IMR-90 (cell line): Measurements from ENCODE around the gene CCDC177. TPM values are rescaled to one million over a fixed set of nuclear protein-coding genes. Genes with fewer than 3 reads are reported as not detected.

Experiments
- ATAC-seq: fragments of 200-7000 bp; cut with Tn5 transposase; 2 replicates; pipeline ENCODE4 v1.9.1; 2020; ENCODE audit warnings: low read depth, mild to moderate bottlenecking, moderate library complexity
- BruUV-seq: library from RNA; stranded (reverse); fragments of 400-500 nt; replicated peaks from 2 replicates; lab custom pipeline; 2021; lab: Mats Ljungman, UMichigan
- CTCF ChIA-PET: fragments of 300-600 bp; formaldehyde crosslinking; extraction: SDS; loops from one replicate; lab custom pipeline; 2021; ENCODE audit warnings: antibody characterized with exemption; lab: Yijun Ruan, JAX
- POLR2A ChIA-PET: fragments of 300-600 bp; sonication (Branson Sonifier 250); formaldehyde crosslinking; loops from one replicate; lab custom pipeline; 2022; ENCODE audit warnings: antibody characterized with exemption; ENCODE audit not compliant: unreplicated experiment; lab: Charles Lee
- DNase-seq: peaks from one replicate; pipeline ENCODE4 v3.0.0; 2013
- H2AFZ ChIP-seq: replicated peaks from 2 replicates; pipeline ENCODE3; 2013; ENCODE audit warnings: low read length, mild to moderate bottlenecking; ENCODE audit not compliant: poor library complexity
- H2AK5ac ChIP-seq: 2 replicates; pipeline ENCODE4 v1.6.1; 2013; ENCODE audit warnings: low read depth, low read length, inconsistent platforms
- H2AK9ac ChIP-seq: replicated peaks from 2 replicates; pipeline ENCODE3; 2013; ENCODE audit warnings: mild to moderate bottlenecking, low read depth, low read length, moderate library complexity; ENCODE audit not compliant: poor library complexity
- H2BK120ac ChIP-seq: 2 replicates; pipeline ENCODE4 v1.6.1; 2013; ENCODE audit warnings: low read depth, low read length, inconsistent platforms
- H2BK15ac ChIP-seq: 3 replicates; pipeline ENCODE4 v1.6.1; 2013; ENCODE audit warnings: low read depth, low read length, inconsistent platforms
- H2BK20ac ChIP-seq: 2 replicates; pipeline ENCODE4 v1.6.1; 2013; ENCODE audit warnings: low read depth, mild to moderate bottlenecking, inconsistent platforms, low read length, moderate library complexity
- H2BK5ac ChIP-seq: 2 replicates; pipeline ENCODE4 v1.6.1; 2013; ENCODE audit warnings: mild to moderate bottlenecking, low read depth, low read length, inconsistent platforms; ENCODE audit not compliant: poor library complexity, severe bottlenecking
- H3K14ac ChIP-seq: replicated peaks from 2 replicates; pipeline ENCODE4 v1.6.1; 2013; ENCODE audit warnings: low read depth, low read length, inconsistent platforms
- H3K18ac ChIP-seq: 2 replicates; pipeline ENCODE4 v1.6.1; 2013; ENCODE audit warnings: low read depth, low read length, control low read depth
- H3K23ac ChIP-seq: 2 replicates; pipeline ENCODE4 v1.6.1; 2013; ENCODE audit warnings: low read depth, low read length, inconsistent platforms
- H3K27ac ChIP-seq: 2 replicates; pipeline ENCODE4 v1.5.1; 2013; ENCODE audit warnings: mild to moderate bottlenecking, control low read depth, low read length; ENCODE audit not compliant: insufficient read depth
- H3K27me3 ChIP-seq: 2 replicates; pipeline ENCODE4 v1.6.1; 2013; ENCODE audit warnings: low read length; ENCODE audit not compliant: control insufficient read depth, insufficient read depth
- H3K36me3 ChIP-seq: 2 replicates; pipeline ENCODE4 v1.6.1; 2013; ENCODE audit warnings: low read length, mixed read lengths; ENCODE audit not compliant: control insufficient read depth, insufficient read depth
- H3K4ac ChIP-seq: 2 replicates; pipeline ENCODE4 v1.6.1; 2013; ENCODE audit warnings: low read depth, low read length, inconsistent platforms
- H3K4me1 ChIP-seq: 2 replicates; pipeline ENCODE4 v1.6.1; 2013; ENCODE audit warnings: low read length, mixed read lengths; ENCODE audit not compliant: control insufficient read depth, insufficient read depth
- H3K4me2 ChIP-seq: 2 replicates; pipeline ENCODE4 v1.6.1; 2013; ENCODE audit warnings: low read depth, mild to moderate bottlenecking, control low read depth, low read length, moderate library complexity
- H3K4me3 ChIP-seq: 2 replicates; pipeline ENCODE4 v1.5.1; 2013; ENCODE audit warnings: low read depth, mild to moderate bottlenecking, control low read depth, low read length, moderate library complexity; ENCODE audit not compliant: insufficient read depth
- H3K56ac ChIP-seq: 2 replicates; pipeline ENCODE4 v1.6.1; 2013; ENCODE audit warnings: low read length, inconsistent platforms; ENCODE audit not compliant: insufficient read depth; ENCODE audit errors: extremely low read depth
- H3K79me1 ChIP-seq, 2 experiments: 2 replicates each; pipeline ENCODE4 v1.6.1; 2013; ENCODE audit warnings: low read length in 2 of 2, inconsistent platforms in 1 of 2, low read depth in 1 of 2
- H3K9ac ChIP-seq: 2 replicates; pipeline ENCODE4 v1.6.1; 2013; ENCODE audit warnings: low read depth, low read length, control low read depth
- H3K9me1 ChIP-seq: 2 replicates; pipeline ENCODE4 v1.6.1; 2013; ENCODE audit warnings: low read length, inconsistent platforms; ENCODE audit not compliant: insufficient read depth
- H3K9me3 ChIP-seq: 2 replicates; pipeline ENCODE4 v1.6.1; 2013; ENCODE audit warnings: low read length; ENCODE audit not compliant: control insufficient read depth, insufficient read depth
- H4K20me1 ChIP-seq: 2 replicates; pipeline ENCODE4 v1.6.1; 2013; ENCODE audit warnings: low read length, inconsistent platforms; ENCODE audit not compliant: insufficient read depth
- H4K5ac ChIP-seq: 2 replicates; pipeline ENCODE4 v1.6.1; 2013; ENCODE audit warnings: mild to moderate bottlenecking, low read depth, low read length, control low read depth
- H4K8ac ChIP-seq, 2 experiments: 2 replicates each; pipeline ENCODE4 v1.6.1; 2013; ENCODE audit warnings: low read depth in 2 of 2, low read length in 2 of 2, control low read depth in 1 of 2, inconsistent platforms in 1 of 2
- H4K91ac ChIP-seq: 2 replicates; pipeline ENCODE4 v1.6.1; 2013; ENCODE audit warnings: low read depth, low read length, inconsistent platforms; ENCODE audit not compliant: insufficient read depth
- BHLHE40 ChIP-seq: fragments of 150-350 bp; IDR thresholded peaks from 2 replicates; pipeline ENCODE4 v1.6.1; 2016; ENCODE audit warnings: mild to moderate bottlenecking, low read depth, low read length
- FOS ChIP-seq: fragments of 150-350 bp; IDR thresholded peaks from 2 replicates; pipeline ENCODE4 v1.6.1; 2016; ENCODE audit warnings: low read depth, low read length
- whole genome bisulfite sequencing, 2 experiments: methylation state at CpG; one replicate each; pipeline versions ENCODE4 v1.1.5 to v1.1.7; 2013; ENCODE audit warnings: missing lambda C conversion rate in 2 of 2; ENCODE audit not compliant: insufficient read length in 1 of 2; ENCODE audit errors: extremely low coverage in 2 of 2; 5-methylcytosine and 5-hydroxymethylcytosine counted together
- dilution Hi-C: fragments of 300-500 bp; cut with HindIII; formaldehyde crosslinking; loops from one replicate; pipeline ENCODE4 v1.14.3; 2018; ENCODE audit warnings: low sequenced_read_pairs; ENCODE audit not compliant: unreplicated experiment
- in situ Hi-C: fragments of 300-500 bp; cut with MboI; formaldehyde crosslinking; loops from 3 replicates; pipeline ENCODE4 v1.14.3; 2019; ENCODE audit warnings: low sequenced_read_pairs, inconsistent platforms, mixed read lengths
- intact Hi-C: fragments of 100-400 bp; cut with micrococcal nuclease; formaldehyde crosslinking; loops from 2 replicates; pipeline ENCODE4 v1.10.0; 2022
- polyA plus RNA-seq, 3 experiments: library from polyadenylated mRNA; depleted of rRNA; stranded (reverse); fragments of >200 nt; gene quantifications; 2 replicates each; pipeline ENCODE4 v1.2.3, GENCODE V29; 2012; ENCODE audit warnings: low replicate concordance in 1 of 3
- total RNA-seq: library from RNA; depleted of rRNA; stranded (reverse); fragments of >200 nt; gene quantifications from 2 replicates; pipeline ENCODE4 v1.2.3, GENCODE V29; 2012

Gene CCDC177
- total and polyA plus RNA-seq, 2 of the 4 experiments (the other 2 are of a cell fraction), result not detected

DNA sequence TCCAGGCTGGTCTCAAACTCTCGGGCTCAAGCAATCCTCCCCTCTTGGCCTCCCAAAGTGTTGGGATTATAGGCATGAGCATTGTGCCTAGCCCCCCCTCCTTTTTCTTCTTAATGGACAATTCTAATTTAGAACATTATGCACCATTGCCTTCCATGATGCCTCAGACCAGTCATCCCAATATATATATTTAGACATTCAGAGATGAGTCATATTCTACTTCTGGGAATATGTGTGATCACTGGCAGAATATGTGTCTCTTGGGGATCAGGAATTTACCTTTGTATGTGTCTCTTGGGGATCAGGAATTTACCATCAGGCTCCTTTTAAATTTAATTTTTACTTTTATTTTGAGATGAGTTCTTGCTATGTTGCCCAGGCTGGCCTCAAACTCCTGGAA, 7.5 kb upstream of the CCDC177 start:
- Histone ChIP-seq H3K14ac (no peak overlapping the region), H3K9me3 (no peaks in the 10 kb centered on the region), H3K23ac (no peak overlapping the region), H2AK5ac (no peak overlapping the region), H4K91ac (no peak overlapping the region), H4K8ac (no peak overlapping the region), H3K27me3 (peaks cover 8% of the 10 kb centered on the region), H3K56ac (no peak overlapping the region), H3K9ac (no peak overlapping the region), H2AFZ (no peak overlapping the region), H3K4me2 (no peak overlapping the region), H3K18ac (no peak overlapping the region), H3K27ac (no peak overlapping the region), H2BK120ac (0 out of 2 replicates have a peak overlapping the region, but pooled peaks have one; percentile 2), H3K4me3 (no peak overlapping the region), H3K79me1 (no peaks in the 10 kb centered on the region), H2AK9ac (no peak overlapping the region), H3K9me1 (0 out of 2 replicates have a peak, but pooled peaks cover 6% of the 10 kb centered on the region), H3K4me1 (no peaks in the 10 kb centered on the region), H2BK15ac (no peak overlapping the region), H2BK5ac (no peak overlapping the region), H2BK20ac (no peak overlapping the region), H3K4ac (0 out of 2 replicates have a peak overlapping the region, but pooled peaks have one; percentile 5), H3K36me3 (no peaks in the 10 kb centered on the region), H4K5ac (no peak overlapping the region), H4K20me1 (no peaks in the 10 kb centered on the region)
- CTCF ChIA-PET, result no interaction called here
- BruUV-seq, result no TSS peak
- intact Hi-C loops (no loop called here), dilution Hi-C loops (no loop called here), in situ Hi-C loops (loop anchor here (5.0 to 25.0 kb wide), 2 partner anchors 145 to 430 kb away; no protein-coding TSS in a partner anchor)
- TF ChIP-seq BHLHE40 (no peak), FOS (peak; percentile 53)
- WGBS, 2 experiments, result no CpG with 5 or more reads among the region's 1 CpG
- ATAC-seq (peak; percentile 33; the same call in 1 of the 2 replicates), DNase-seq (peak; percentile 65)
- POLR2A ChIA-PET, result no interaction called here
